GM23248 (cell line): ENCODE measurements around the gene AFAP1.

Experiments used
- EZH2 ChIP-seq: fragments of 200-600 bp; sonication (generic); IDR thresholded peaks from 2 replicates; pipeline ENCODE4 v1.6.1; 2018; ENCODE audit warnings: antibody characterized with exemption, mild to moderate bottlenecking; ENCODE audit not compliant: insufficient read depth, poor library complexity, severe bottlenecking
- EZH2phosphoT487 ChIP-seq: fragments of 200-600 bp; sonication (generic); IDR thresholded peaks from 2 replicates; pipeline ENCODE4 v1.6.1; 2018; ENCODE audit warnings: antibody characterized with exemption, moderate library complexity, mild to moderate bottlenecking, low read depth; ENCODE audit not compliant: insufficient read depth

DNA sequence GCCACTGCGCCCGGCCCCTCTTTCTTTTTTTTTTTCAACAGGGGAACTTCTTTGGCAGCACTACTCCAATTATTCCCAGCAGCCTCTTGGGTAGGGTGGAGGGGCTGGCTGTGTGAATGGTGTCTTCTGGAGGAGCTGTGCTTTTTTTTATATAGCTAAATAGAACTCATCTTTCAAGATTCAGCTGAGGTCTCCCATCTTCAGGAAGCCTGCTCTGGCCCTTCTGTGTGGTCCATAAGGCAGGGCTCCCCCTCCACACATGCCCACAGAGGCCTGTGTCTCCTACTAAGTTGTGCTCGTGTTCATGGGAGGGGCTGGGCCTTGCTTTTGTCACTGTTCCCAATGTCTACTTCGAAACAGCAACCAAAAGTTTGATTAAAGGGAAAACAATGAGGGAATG, 116.8 kb downstream of the AFAP1 start:
- no peak for TF ChIP-seq EZH2
- TF ChIP-seq EZH2phosphoT487: no peak
